ENCODE data around the gene EWSR1.

Gene EWSR1

DNA sequence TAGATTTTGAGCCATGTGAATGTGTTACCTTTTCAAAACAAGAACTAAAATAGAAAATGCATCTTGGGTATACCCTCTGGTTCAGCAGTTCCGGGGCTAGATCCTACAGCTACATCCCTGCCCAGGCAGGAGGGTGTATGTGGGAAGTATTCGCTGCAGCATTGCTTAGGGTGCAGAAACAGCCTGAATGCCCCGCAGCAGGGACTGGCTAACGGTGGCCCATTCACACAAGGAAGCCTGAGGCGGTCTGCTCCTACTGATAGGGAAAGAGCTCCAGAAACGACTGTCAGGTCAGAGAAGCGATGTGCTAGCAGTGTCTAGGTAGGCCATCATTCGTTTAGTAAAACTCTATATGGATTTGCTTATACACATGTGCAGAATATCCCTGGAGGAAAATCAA lies 57.3 kb downstream of the EWSR1 start:
- no peak for DNase-seq

DNA sequence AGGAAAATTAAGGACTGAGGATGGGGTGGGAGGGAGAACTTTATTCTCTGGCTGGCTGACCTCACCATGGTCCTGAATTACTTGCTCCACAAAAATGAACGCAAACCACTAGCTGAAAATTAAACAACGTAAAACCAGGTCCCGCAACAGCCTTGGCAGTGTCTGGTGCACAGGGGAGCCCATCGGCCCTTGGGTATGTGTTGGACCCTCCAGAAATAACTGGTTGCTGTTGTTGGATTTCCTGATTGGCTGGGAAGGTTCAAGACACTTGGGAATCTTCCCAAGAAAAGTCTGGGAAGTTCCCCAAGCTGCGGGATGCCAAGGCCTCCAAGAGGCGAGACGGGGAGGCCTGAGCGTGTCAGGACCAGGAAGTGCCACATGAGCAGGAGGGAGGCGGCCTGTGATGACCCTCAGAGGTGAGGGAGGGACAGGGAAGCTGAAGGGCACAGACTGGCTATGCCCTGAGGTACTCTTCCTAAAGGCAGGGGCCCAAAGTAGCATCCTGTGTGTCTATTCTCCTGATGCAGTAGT lies 57.8 kb downstream of the EWSR1 start:
- DNase-seq: no peak

DNA sequence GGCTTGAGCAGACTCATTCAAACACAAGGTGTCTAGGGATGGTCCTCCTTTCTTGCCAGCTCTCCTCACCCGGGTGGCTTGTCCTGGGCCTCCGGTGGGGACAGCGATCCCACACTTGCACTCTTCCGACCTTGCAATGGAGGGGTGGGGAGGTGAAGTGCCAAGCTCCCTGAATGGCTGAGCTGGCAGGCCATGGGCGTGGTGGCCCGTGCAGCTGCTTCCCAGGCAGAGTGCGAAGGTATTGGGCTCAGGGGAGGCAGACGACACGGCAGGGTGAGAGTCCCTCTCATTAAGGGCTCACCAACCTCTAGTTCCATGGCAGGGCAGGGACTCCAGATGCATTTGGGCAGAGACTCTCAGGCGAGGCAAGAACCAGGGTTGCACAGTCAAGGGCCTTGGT lies 58.4 kb downstream of the EWSR1 start:
- no peak for DNase-seq

DNA sequence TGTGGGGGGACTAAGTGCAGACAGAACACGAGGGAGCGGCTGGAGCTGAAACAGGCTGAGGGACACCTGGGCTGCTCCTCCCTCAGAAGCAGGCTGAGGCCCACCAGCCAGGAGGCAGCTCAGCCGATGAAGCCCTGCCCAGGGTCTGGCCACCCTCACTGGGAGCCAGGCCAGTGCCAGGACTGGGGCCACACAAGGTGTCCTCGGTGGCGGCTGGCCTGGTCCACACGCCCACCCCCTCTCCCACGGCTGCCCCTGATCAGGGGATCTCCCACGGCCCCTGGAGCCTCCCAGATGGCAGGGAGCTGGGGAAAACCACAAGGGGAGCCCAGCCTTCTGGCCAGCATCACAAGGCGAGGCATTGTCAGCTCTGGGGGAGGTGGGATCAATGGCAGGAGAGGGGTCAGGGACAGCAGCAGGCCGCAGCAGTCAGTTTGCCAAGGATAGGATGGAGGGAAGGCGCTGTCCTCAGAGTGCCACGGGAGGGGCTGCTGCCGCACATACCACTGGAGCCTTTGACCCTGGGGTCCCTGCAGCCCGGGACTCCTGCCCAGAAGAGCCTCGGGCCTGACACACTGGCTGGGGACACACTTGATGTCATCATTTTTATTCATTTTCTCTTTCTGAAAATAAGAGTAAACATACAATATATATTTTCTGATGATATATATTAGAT lies 59.2 kb downstream of the EWSR1 start:
- DNase-seq: no peak

DNA sequence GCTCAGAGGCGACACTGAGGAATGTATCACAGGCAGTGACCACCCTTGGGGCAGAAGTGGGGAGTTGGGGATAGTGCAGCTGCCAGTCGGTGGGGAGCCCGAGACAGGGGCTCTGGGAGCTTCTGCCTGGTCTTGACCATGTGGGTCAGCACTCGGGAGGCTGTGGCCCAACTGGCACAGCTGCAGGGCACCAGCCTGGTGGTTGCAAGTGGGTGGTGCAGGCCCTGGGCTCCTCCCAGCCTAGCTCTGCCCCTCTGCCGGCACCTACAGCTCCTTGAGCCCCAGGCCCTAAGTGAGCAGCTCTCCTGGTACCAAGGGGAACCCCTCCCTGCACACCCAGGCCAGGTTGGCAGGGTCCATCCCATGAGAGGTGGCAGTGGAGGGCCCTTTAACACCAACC lies 60.0 kb downstream of the EWSR1 start:
- DNase-seq: no peak

DNA sequence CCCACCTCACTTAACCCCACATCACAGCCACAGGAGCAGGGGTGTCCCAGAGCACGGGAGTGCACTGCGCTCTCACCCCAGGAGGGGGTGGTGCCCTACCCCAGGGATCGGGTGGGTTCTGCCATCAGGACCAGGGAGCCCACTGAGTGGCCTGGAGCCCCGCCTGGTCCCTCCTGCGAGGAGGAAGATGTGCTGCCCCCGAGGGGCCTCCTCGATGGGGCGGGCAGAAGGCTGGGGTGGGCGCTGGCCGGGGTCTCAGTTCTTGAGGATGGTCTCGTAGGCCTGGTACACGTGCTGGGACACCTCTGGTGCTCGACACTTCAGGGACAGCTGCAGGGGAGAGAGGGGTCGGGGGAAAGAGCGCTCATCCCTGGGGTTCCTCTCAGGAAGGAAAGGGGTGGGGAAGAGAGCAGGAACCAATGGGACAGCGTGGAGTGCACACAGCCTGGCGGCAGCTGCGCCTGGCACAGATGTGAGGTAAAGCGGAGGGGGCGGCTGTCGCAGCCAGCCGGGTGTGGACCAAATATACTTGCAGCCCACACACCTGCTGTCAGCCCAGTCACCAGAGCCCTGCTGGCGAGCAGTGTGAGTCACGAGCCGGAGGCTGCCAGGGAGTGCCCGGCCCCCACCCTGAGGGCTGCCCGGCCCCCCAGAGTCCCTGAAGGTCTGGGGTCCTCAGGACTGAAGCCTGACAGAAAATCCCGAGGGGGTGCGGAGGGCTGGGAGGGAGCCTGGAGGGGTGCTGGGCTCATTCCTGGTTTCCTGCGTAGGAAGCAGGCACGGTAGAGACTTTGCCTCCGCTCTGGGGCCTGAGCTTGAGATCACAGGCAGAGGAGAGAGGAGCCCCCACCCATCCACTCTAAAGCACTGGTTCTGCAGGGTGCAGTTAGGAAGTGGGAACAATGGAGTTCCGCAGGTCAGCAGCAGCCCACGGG lies 60.8 kb downstream of the EWSR1 start:
- peak; percentile 81 for DNase-seq

DNA sequence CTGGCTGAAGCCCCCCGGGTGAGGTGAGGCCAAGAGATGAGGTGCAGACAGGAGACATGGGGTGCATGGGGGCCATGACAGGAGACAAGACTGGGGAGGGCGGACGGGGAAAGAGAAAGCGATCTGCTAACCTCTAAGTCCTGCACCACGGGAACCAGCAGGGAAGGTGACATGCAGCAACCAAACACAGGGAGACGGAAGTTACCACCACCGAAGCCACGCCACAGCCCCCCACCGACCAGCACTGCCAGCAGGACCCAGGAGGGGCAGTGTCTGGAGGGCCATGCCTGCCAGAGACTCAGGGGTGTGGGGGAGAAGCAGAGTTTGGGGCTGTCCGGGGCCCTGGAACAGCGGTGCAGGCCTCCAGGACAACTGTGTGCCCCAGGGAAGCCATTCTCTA lies 61.5 kb downstream of the EWSR1 start:
- no peak for DNase-seq

DNA sequence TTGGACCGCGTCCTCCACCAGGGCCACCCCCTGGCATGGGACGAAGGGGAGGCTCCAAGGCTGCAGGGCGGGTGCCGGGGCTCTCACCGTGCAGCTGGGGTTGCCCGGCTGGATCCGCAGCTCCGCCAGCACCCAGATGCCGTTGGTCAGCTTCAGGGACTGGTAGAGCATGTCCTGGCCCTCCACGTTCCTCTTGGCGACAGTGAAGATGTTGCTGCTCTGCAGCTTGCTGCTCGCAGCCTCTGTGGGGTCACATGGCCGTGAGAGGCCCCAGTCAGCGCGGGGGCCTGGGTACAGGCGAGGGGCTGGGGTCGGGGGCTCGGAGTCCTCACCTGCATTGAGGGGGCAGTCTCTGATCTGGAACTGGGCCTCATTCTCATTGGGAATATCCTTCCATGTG lies 62.2 kb downstream of the EWSR1 start:
- DNase-seq: no peak

DNA sequence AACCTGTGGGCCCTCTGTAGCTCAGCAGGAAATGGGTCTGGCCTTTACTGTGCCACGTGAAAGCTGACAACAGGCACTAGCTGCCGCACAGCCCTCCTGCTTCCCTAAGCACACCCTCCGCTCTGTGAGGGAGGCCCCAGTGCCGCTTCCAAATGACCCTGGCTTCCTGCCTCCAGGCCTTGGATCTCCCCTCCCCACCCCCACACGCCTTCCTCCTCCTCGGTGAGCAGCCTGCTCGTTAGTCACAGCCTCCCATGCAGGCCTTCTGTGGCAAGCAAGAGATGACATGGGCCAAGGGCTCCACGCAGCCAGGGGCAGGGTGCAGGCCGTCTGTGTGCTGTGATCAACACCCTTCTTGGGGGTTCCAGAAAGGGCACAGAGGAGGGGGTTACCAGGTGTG lies 62.7 kb downstream of the EWSR1 start:
- DNase-seq: no peak

DNA sequence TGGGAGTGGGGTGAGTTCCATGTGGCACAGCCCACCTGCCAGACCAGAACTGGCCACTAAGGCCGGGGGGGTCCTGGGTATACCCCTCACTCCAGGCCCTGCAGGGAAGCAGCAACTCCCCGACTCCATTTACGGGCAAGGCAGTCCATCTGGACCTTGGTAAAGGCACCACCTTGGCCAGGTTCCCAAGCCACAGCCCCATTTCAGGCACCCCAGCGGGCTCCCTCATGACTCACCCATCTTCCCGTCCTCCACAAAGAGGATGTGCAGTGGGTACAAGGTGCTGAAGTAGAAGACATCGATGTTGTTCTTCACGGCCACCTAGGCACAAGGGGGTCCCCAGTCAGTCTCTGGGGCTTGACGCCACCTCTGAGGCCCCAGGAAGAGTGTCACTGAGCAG lies 63.1 kb downstream of the EWSR1 start:
- DNase-seq: no peak

DNA sequence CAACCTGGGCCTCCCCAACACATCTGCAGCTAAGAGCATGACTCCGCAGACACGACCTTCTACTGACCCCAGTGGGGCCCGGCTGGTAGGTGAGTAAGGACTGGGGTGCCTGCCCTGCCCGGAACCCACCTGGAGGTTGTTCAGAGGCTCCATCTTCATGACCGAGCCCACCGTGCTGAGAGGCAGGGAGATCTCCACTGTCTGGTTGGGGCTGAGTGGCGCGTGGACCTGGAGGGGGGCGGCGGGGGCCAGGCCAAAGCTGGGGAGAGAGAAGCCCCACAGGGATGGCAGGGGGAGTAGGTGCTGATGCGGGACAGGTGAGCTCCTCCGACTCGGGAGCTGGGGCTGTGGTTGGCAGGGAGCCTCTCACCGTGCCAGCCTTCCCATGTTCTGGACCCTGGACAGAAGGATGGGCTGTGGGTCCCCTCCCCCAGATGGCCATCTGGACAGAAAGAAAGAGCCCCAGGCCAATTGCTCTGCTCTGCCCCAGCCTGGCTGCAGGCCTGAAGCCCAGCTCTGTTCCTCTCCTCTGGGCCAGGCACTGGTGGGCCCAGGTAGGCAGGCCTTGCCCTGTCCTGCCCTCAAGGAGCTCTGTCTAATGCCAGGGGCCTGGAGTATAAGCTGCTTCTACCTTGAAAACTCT lies 63.7 kb downstream of the EWSR1 start:
- DNase-seq: no peak

DNA sequence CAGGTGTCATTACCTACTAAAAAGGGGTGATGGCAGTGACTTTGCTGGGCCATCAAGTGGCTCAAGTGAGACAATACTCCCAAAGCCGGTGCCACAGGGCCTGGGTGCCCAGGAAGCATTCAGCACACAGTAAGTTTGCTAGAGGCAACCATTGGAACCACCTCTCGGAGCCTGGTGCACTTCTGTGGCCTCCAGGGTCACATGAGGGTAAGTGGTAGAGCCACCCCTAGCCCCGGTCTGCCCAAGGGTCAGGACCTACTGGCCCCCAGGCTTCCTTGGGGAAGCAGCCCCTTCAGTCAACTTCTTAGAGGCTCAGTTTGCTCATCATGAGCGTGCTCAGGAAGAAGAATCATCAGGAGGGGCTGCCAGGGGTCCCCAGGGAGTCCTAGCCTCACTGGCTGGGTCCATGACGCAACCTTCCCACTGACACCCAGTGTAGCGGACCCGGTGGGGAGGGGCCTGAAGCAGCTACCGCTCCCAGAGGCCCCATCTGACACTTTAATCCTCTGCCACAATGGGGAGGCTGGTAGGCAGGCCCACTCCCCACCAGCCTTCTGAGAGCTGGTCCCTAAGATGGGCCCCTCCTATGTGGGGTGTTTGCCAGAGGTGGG lies 64.9 kb downstream of the EWSR1 start:
- DNase-seq: no peak

DNA sequence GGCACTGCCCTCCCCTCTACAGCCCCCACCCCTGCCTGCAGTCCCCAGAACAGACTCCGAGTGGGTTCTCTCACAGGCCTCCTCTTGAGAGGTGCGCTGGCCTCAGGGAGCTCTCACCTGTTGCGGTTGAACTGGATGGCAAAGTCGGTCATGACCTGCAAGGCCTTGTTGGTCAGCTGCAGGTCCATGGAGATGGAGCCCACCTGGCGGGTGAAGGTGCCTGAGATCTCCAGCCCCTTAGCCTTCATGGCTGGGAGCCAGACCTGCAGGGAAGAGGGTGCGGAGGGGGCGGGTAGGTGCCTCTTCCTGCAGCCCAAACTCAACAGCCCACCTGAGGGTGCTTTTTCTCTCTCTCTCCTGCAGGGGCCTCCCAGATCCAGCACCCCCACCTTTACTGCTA lies 66.1 kb downstream of the EWSR1 start:
- no peak for DNase-seq

DNA sequence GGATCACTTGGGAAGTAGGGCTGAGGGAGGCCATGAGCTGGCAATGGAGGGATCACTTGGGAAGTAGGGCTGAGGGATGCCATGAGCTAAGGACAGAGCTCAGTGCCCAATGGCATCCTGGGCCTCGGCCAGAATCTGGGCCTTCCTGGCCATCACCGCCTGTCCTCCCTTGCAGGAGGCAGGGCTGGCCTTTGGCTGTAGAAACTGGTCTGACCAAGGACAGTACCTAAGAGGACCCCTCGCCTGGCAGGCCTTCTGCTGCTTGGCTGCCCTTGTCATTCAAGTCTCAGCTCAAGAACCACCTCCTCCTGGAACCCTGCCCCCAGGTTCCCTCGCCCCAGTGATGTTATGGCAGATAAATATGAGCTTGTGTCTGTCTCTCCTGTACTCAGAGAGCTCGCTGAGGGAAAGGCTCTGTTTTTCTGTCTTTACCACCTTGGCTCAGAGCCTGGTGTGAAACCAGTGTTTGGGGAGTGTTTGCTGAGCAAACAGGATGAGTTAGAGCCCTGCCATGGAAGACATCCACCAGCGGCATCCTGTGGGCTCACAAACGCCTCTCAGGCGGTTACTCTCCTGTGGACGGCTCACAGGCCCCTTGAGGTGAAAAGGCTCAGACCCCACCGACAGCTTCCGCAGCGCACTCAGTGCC lies 66.8 kb downstream of the EWSR1 start:
- DNase-seq: no peak

DNA sequence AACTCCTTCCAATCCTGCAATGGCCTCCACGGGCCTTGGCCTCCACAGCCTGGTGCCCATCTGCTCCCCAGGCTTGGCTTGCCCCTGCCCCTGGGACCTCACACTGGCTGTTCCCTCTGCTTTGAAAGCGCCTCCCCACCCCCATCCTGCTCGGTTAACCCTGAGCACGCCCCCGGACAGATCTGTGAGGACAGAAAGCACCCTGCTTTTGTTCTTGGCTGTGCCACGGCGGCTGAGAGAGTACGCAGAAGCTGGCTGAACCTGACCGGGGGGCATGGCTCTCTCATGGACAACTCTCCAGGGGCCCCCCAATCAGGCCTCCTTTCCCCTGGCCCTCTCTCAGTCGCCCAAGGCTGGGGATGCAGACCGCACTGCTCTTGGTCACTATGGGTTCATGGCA lies 67.6 kb downstream of the EWSR1 start:
- DNase-seq: no peak

DNA sequence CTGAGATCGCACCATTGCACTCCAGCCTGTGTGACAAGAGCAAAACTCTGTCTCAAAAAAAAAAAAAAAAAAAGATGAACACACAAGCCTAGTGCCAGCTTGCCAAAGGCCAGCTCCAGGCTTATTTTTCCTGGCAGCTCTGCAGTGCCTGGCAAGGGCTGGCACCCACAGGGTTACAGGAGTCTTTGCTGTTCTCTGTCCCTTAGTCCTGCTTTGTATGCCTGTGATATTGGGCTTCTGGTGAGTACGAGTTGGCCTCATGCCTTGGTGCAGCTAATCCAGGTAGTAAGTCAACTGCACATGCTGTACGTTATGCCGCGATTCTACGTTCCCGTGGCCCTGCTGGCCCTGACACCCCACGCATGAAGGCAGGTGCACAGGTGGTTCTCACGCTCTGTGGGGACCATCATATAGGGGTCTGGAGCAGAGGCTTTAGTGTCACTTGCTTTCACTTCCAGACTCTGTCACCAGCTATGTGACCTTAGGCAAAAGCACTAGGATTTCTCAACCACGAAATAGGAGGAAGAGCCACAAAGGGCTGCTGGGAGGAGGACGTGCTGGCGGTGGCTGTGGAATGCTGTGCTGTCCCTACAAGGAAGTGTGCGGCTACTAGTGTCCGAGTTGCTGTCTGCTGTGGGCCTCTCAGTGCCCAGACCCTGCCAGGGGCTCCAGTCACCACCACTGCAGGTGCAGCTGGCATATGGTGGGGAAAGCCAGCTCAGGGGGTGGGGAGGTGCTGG lies 68.9 kb downstream of the EWSR1 start:
- no peak for DNase-seq

DNA sequence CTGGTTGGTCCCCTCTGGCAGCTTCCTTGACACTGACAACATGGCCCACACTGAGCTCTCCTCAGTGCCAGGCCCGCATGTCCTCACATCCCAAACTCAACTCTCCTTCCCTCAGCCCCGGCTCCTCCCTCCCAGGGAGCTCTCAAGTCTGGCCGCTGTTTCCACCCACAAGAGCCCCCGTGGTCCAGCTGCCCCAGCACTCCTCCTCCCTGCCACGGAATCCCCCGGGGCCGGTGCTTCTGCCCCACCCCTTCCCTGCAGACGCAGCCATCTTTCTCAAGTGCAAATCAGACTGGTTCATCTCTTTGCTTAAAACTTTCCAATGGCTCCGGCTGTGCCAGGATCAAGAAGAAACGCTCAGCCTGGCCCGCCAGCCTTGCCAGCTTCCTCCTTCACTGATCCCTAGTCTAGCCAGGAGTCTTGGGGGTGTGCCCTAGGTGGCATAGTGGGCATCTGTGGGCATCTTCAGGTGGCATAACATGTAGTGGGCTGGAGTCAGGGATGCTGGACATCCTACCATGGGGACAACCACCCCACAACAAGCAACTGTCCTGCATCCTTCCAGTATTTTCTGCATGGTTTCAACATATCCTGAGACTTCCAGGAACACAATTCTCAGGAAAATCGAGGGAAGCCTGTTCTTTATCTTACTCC lies 69.7 kb downstream of the EWSR1 start:
- DNase-seq: no peak

DNA sequence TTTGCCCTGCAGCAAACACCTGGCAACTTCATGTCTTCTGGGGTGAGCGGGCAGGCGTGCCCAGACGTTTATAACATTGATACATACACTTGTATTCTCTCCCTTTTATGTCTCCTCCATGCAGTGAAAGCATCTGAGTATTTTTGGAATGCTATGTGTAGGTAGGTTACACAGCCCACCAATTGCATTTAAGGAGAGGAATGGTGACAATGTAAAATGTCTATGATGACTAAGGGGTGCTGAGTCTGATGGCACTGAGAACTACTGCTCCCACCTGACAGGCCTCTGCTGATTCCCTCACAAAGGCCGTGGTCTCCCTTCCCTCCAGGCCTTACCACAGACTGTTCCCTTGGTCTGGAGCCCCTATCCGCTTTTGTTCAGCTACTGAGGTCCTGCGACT lies 70.3 kb downstream of the EWSR1 start:
- no peak for DNase-seq

DNA sequence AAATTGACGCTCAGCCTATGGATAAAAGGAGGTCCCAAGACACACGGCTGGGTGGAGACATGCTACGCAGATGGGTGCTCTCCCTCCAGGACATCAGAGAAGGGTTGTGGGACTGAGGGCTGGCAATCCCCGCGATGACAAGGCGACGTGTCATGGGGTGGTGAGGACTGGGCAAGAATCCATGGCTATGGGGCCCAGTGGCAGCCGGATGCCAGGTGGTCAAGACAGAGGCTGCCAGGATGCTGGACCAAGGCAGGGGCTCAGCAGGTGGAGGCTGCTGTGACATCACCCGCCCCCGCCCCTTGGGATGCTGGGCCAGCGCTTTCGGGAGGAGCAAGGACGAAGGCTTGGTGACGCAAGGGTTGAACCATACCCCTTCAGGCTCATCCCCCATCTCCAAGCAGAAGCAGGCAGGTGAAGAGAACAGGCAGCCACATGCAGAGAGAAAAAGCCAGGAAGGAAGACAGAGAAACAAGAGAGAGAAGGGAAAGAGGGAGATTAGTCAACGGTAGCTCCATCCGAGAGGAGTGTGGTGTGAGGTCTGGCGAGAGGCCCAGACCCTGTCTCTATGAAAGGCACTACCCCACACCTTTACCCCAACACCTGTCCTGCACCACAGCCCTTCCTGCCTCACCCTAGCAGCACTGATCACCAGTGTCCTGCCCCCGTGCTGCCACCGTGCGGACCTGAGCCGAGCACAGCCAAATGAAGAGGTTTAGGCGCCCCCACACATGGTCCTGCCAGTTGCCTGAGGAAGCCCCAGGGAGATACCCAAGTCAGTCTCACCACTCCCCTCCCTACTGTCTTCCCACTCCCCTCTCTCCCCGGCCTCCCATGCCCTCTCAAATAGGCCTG lies 71.5 kb downstream of the EWSR1 start:
- DNase-seq: no peak

DNA sequence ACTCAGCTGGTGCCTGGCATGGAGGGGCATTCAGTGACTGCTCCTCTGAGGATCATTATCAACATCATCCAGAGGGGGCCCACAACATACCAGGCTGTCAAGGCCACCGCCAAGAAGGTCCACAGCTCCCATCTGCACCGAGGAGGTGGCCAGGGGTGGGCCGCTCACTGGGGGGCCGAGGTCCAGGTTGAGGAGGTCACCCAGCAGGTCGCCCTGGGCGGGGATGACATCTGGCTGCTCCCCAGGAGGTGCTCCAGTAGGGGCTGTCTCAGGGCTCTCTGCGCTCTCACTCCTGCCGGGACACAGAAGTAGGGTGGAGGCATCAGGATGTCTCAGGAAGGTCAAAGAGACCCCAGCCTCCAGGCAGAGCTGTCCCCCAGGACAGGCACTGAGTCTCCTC lies 72.5 kb downstream of the EWSR1 start:
- no peak for DNase-seq

Data from NCI-H2171 (cell line).